Tibial nerve (tissue), 4 donors: ENCODE measurements around the gene ADGRB3. TPM values are rescaled to one million over a fixed set of nuclear protein-coding genes. Genes with fewer than 3 reads are reported as not detected.

Experiments
- DNase-seq, 2 donors: peaks; one replicate each; pipeline ENCODE4 v3.0.0-alpha.2; 2019; ENCODE audit warnings: low spot score in 2 of 2
- H3K27ac ChIP-seq, 4 donors: fragments of 200-600 bp; sonication (generic) in 3 of 4; one replicate each; pipeline ENCODE4 v1.5.1; 2017 to 2019; ENCODE audit warnings: mild to moderate bottlenecking in 1 of 4
- H3K27me3 ChIP-seq, 2 donors: fragments of 200-600 bp; sonication (generic) in 1 of 2; one replicate each; pipeline versions ENCODE4 v1.5.1 to v1.6.0; 2017 to 2019
- H3K36me3 ChIP-seq, 3 donors: fragments of 200-600 bp; sonication (generic); one replicate each; pipeline ENCODE4 v1.5.1; 2018 to 2019
- H3K4me1 ChIP-seq, 4 donors: fragments of 200-600 bp; sonication (generic) in 3 of 4; one replicate each; pipeline ENCODE4 v1.5.1; 2017 to 2019
- H3K4me3 ChIP-seq, 4 donors: fragments of 200-600 bp; sonication (generic) in 3 of 4; one replicate each; pipeline ENCODE4 v1.5.1; 2017 to 2019; ENCODE audit warnings: mild to moderate bottlenecking in 1 of 4, moderate library complexity in 1 of 4
- H3K9me3 ChIP-seq, 4 donors: fragments of 200-600 bp; sonication (generic) in 3 of 4; one replicate each; pipeline ENCODE4 v1.5.1; 2017 to 2019
- CTCF ChIP-seq, 5 experiments: fragments of 200-600 bp in 3 of 5; fragments of 450-650 bp in 2 of 5; sonication (generic) in 3 of 5; IDR thresholded peaks; one replicate each; pipeline ENCODE4 v1.5.1; 2016 to 2019; ENCODE audit warnings: antibody characterized with exemption in 5 of 5, mild to moderate bottlenecking in 3 of 5, moderate library complexity in 2 of 5
- EP300 ChIP-seq, 2 donors: sonication (generic); formaldehyde crosslinking; IDR thresholded peaks; one replicate each; pipeline ENCODE4 v1.6.1; 2017; ENCODE audit warnings: antibody characterized with exemption in 2 of 2, mild to moderate bottlenecking in 1 of 2
- POLR2A ChIP-seq, 2 donors: fragments of 450-650 bp; IDR thresholded peaks; one replicate each; pipeline ENCODE4 v1.6.1; 2017; ENCODE audit warnings: antibody characterized with exemption in 2 of 2, mild to moderate bottlenecking in 2 of 2, moderate library complexity in 2 of 2
- WGBS, 2 donors: methylation state at CpG; one replicate each; pipeline ENCODE4 v1.1.5; 2018; 5-methylcytosine and 5-hydroxymethylcytosine counted together
- total RNA-seq, 4 donors: library from RNA; depleted of rRNA; stranded (reverse); fragments of >200 nt; gene quantifications; one replicate each; pipeline ENCODE4 v1.1.0, GENCODE V29; 2016

ADGRB3 gene
- total RNA-seq, 4 donors from 2014 or later = 9.0 to 17.9 (median 11.4) TPM

GRCh38 chr6:69263297-69263696 lies 628.2 kb downstream of the ADGRB3 start:
- 87% methylated on average over 2 of the region's 2 CpGs for WGBS, 2 donors
- TF ChIP-seq EP300 (IDR thresholded peaks at IDR 0.05) (no peak), CTCF (IDR thresholded peaks at IDR 0.05) (no peak), POLR2A (IDR thresholded peaks at IDR 0.05) (no peak)
- no peaks in the 10 kb centered on the region for H3K36me3 ChIP-seq
- H3K4me1 ChIP-seq = no peaks in the 10 kb centered on the region
- no peak overlapping the region for H3K27ac ChIP-seq
- H3K9me3 ChIP-seq = no peaks in the 10 kb centered on the region
- DNase-seq = no peak
- no peaks in the 10 kb centered on the region for H3K27me3 ChIP-seq
- no peak overlapping the region for H3K4me3 ChIP-seq

DNA sequence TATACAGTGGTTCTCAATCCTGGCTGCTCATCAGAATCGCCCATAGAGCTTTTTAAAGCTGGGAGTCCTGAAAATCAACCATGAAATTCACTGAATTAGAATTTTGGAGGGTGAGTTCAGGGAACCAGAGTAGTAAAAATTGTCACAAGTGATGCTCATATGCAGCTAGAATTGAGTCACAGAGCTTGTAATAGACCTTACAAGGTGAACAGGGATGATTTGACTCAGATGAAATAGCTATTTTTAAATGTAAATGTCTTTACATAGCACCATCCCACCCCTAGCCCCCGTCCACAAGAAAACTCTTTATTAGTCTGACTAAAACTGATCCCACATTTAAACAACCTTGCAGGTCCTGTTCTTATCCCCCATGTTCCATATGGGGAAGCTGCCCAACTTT lies 630.0 kb downstream of the ADGRB3 start:
- no peak overlapping the region for H3K27ac ChIP-seq
- WGBS, 2 donors = 70 to 77% methylated on average over 2 of the region's 2 CpGs
- H3K36me3 ChIP-seq = no peaks in the 10 kb centered on the region
- H3K4me1 ChIP-seq = no peaks in the 10 kb centered on the region
- H3K4me3 ChIP-seq = no peak overlapping the region
- H3K27me3 ChIP-seq = no peaks in the 10 kb centered on the region
- DNase-seq = no peak
- no peaks in the 10 kb centered on the region for H3K9me3 ChIP-seq
- TF ChIP-seq POLR2A (IDR thresholded peaks at IDR 0.05) (no peak), EP300 (IDR thresholded peaks at IDR 0.05) (no peak), CTCF (IDR thresholded peaks at IDR 0.05) (no peak)

DNA sequence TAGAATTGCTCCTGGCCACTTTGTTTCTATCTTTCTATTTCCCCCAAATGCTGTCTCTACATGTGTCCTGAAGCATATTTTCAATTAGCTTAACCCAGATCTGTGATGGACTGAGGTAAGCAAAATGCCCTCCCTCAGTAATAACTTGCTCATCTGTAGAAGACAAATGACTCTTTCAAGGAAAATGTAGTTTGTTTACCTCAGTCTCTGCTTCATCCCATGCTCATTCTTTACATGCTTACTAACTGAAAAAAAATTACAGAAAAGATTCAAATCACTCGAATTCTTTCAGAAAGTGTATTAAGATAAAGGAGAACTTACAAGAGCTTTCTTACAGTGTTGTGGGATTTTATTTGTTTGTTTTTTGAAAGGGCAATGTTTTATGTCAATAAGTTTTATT lies 630.6 kb downstream of the ADGRB3 start:
- no peak for TF ChIP-seq CTCF (IDR thresholded peaks at IDR 0.05)
- TF ChIP-seq EP300 (IDR thresholded peaks at IDR 0.05) = no peak
- no peak for TF ChIP-seq POLR2A (IDR thresholded peaks at IDR 0.05)
- 35 to 40% methylated on average over 1 of the region's 1 CpG for WGBS, 2 donors
- Histone ChIP-seq H3K36me3 (no peaks in the 10 kb centered on the region), H3K4me1 (no peaks in the 10 kb centered on the region), H3K27me3 (no peaks in the 10 kb centered on the region), H3K4me3 (no peak overlapping the region), H3K27ac (no peak overlapping the region), H3K9me3 (no peaks in the 10 kb centered on the region)
- no peak for DNase-seq

- Histone ChIP-seq H3K27me3 (no peaks in the 10 kb centered on the region), H3K27ac (no peak overlapping the region), H3K4me3 (no peak overlapping the region), H3K9me3 (no peaks in the 10 kb centered on the region), H3K36me3 (no peaks in the 10 kb centered on the region), H3K4me1 (peaks cover 0 to 3% (median 0%) of the 10 kb centered on the region in 4 donors)
- no peak for TF ChIP-seq POLR2A (IDR thresholded peaks at IDR 0.05)
- no peak for DNase-seq
Measured at GRCh38 chr6:69276204-69276603, 641.1 kb downstream of the ADGRB3 start.

DNA sequence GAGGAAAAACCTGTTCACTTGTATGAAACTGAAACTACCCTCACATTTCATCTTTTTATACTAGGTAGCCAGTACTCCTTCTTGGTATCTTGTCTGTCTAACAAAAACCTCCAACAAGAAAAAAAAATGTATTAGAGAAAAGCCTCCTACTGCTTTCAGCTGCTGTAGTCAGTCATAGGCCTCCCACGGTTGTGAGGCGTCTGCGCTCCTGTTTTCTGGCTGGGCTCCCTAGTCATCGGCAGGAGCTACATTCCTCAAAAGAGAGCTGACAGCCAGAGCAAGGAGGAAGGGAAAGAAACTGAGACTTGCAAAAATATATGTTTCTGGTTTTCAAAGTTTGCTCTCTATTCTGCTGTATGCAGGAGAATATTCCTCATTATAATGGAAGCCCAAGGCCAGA lies 644.7 kb downstream of the ADGRB3 start:
- Histone ChIP-seq H3K9me3 (no peaks in the 10 kb centered on the region), H3K4me3 (no peak overlapping the region), H3K36me3 (no peaks in the 10 kb centered on the region), H3K4me1 (peaks cover 0 to 4% (median 0%) of the 10 kb centered on the region in 4 donors), H3K27ac (no peak overlapping the region), H3K27me3 (no peaks in the 10 kb centered on the region)
- WGBS, 2 donors = 31 to 53% methylated on average over 4 of the region's 4 CpGs
- TF ChIP-seq CTCF (IDR thresholded peaks at IDR 0.05) (no peak), POLR2A (IDR thresholded peaks at IDR 0.05) (no peak), EP300 (IDR thresholded peaks at IDR 0.05) (no peak)
- DNase-seq = no peak

GRCh38 chr6:69280858-69281257 lies 645.8 kb downstream of the ADGRB3 start:
- Histone ChIP-seq H3K4me1 (peaks cover 0 to 4% (median 0%) of the 10 kb centered on the region in 4 donors), H3K27me3 (no peaks in the 10 kb centered on the region), H3K4me3 (no peak overlapping the region), H3K9me3 (no peaks in the 10 kb centered on the region), H3K27ac (no peak overlapping the region), H3K36me3 (no peaks in the 10 kb centered on the region)
- TF ChIP-seq POLR2A (IDR thresholded peaks at IDR 0.05) = no peak
- TF ChIP-seq CTCF (IDR thresholded peaks at IDR 0.05) = no peak
- no peak for DNase-seq
- WGBS, 2 donors = 80 to 91% methylated on average over 1 of the region's 1 CpG
